Neural cell (in vitro differentiated cells): ENCODE results near the gene DPP9. TPM values are rescaled to one million over a fixed set of nuclear protein-coding genes. Genes with fewer than 3 reads are reported as not detected.

Experiments used
- H2AFZ ChIP-seq: fragments of 200-600, 300-800 bp; sonication (generic), shearing (Covaris generic); 2 replicates; pipeline ENCODE4 v1.6.0; 2014; ENCODE audit warnings: low read depth, mild to moderate bottlenecking, antibody characterized with exemption, low read length, moderate library complexity
- H3F3A ChIP-seq: fragments of 200-600 bp; shearing (Covaris generic); 2 replicates; pipeline ENCODE4 v1.6.1; 2016; ENCODE audit warnings: mild to moderate bottlenecking, moderate library complexity, mixed read lengths, antibody characterized with exemption, low read length; ENCODE audit not compliant: insufficient read depth, poor library complexity, severe bottlenecking
- H3K27ac ChIP-seq: fragments of 200-600, 300-800 bp; sonication (generic), shearing (Covaris generic); 2 replicates; pipeline ENCODE4 v1.5.1; 2014; ENCODE audit warnings: mild to moderate bottlenecking, low read length, moderate library complexity
- H3K27me3 ChIP-seq: fragments of 300-800, 200-600 bp; sonication (generic), shearing (Covaris generic); 2 replicates; pipeline ENCODE4 v1.6.0; 2014; ENCODE audit warnings: mild to moderate bottlenecking, low read depth, low read length, moderate library complexity; ENCODE audit not compliant: insufficient read depth
- H3K36me3 ChIP-seq: fragments of 300-800, 200-600 bp; sonication (generic), shearing (Covaris generic); 2 replicates; pipeline ENCODE4 v1.5.1; 2014; ENCODE audit warnings: mild to moderate bottlenecking, antibody characterized with exemption, low read length, moderate library complexity; ENCODE audit not compliant: insufficient read depth
- H3K4me2 ChIP-seq: fragments of 300-800, 200-600 bp; sonication (generic), shearing (Covaris generic); 2 replicates; pipeline ENCODE4 v1.6.0; 2014; ENCODE audit warnings: mild to moderate bottlenecking, low read length
- H3K4me3 ChIP-seq: fragments of 300-800, 200-600 bp; sonication (generic), shearing (Covaris generic); 2 replicates; pipeline ENCODE4 v1.5.1; 2014; ENCODE audit warnings: mild to moderate bottlenecking, low read length, moderate library complexity
- H3K79me2 ChIP-seq: fragments of 200-600 bp; shearing (Covaris generic); replicated peaks from 2 replicates; pipeline ENCODE4 v1.6.0; 2014; ENCODE audit warnings: mild to moderate bottlenecking, low read length, moderate library complexity; ENCODE audit not compliant: insufficient read depth
- H3K9ac ChIP-seq: fragments of 300-800, 200-600 bp; sonication (generic), shearing (Covaris generic); 2 replicates; pipeline ENCODE4 v1.6.1; 2016; ENCODE audit warnings: mild to moderate bottlenecking, low read length, mixed read lengths
- H3K9me2 ChIP-seq: fragments of 200-600 bp; shearing (Covaris generic); 2 replicates; pipeline ENCODE4 v1.6.1; 2016; ENCODE audit warnings: mild to moderate bottlenecking, low read length, mixed read lengths; ENCODE audit not compliant: insufficient read depth
- H3K9me3 ChIP-seq: fragments of 200-600, 300-800 bp; sonication (generic), shearing (Covaris generic); 2 replicates; pipeline ENCODE4 v1.6.1; 2016; ENCODE audit warnings: mild to moderate bottlenecking, mixed run types, low read length, moderate library complexity, mixed read lengths
- H4K20me1 ChIP-seq: fragments of 200-600 bp; shearing (Covaris generic); 2 replicates; pipeline ENCODE4 v1.6.1; 2016; ENCODE audit warnings: mild to moderate bottlenecking, mixed run types; ENCODE audit not compliant: insufficient read depth
- CTCF ChIP-seq: fragments of 450-650 bp; IDR thresholded peaks from 2 replicates; pipeline ENCODE4 v1.5.1; 2014; ENCODE audit warnings: antibody characterized with exemption, mild to moderate bottlenecking, moderate library complexity; ENCODE audit not compliant: poor library complexity, severe bottlenecking
- EP300 ChIP-seq: fragments of 450-650 bp; conservative IDR thresholded peaks from 2 replicates; pipeline ENCODE4 v1.6.1; 2014; ENCODE audit warnings: antibody characterized with exemption, mild to moderate bottlenecking, moderate library complexity; ENCODE audit not compliant: poor library complexity, severe bottlenecking
- EZH2 ChIP-seq: fragments of 200-600, 300-800 bp; shearing (Covaris generic), sonication (generic); IDR thresholded peaks from 2 replicates; pipeline ENCODE4 v1.6.1; 2014; ENCODE audit warnings: antibody characterized with exemption, low read length, borderline replicate concordance, mild to moderate bottlenecking; ENCODE audit not compliant: insufficient read depth, poor library complexity, severe bottlenecking
- MXI1 ChIP-seq: fragments of 450-650 bp; conservative IDR thresholded peaks from 2 replicates; pipeline ENCODE4 v1.6.1; 2014; ENCODE audit warnings: antibody characterized with exemption, mild to moderate bottlenecking; ENCODE audit not compliant: poor library complexity, severe bottlenecking
- POLR2AphosphoS5 ChIP-seq: IDR thresholded peaks from 2 replicates; pipeline ENCODE4 v1.6.1; 2012
- RAD21 ChIP-seq: fragments of 450-650 bp; conservative IDR thresholded peaks from 2 replicates; pipeline ENCODE4 v1.6.1; 2014; ENCODE audit warnings: antibody characterized with exemption, mild to moderate bottlenecking, moderate library complexity
- REST ChIP-seq: IDR thresholded peaks from 2 replicates; pipeline ENCODE4 v1.6.1; 2012; ENCODE audit warnings: borderline replicate concordance
- SMC3 ChIP-seq: fragments of 450-650 bp; conservative IDR thresholded peaks from 2 replicates; pipeline ENCODE4 v1.6.1; 2014; ENCODE audit warnings: antibody characterized with exemption, mild to moderate bottlenecking, moderate library complexity; ENCODE audit not compliant: poor library complexity
- TAF1 ChIP-seq: IDR thresholded peaks from 2 replicates; pipeline ENCODE4 v1.6.1; 2012; ENCODE audit warnings: low read depth
- polyA minus RNA-seq: library from RNA; depleted of rRNA, polyadenylated mRNA; stranded (reverse); fragments of >200 nt; gene quantifications from 2 replicates; pipeline ENCODE4 v1.2.3, GENCODE V29; 2014
- polyA plus RNA-seq: library from polyadenylated mRNA; depleted of rRNA; stranded (reverse); fragments of >200 nt; gene quantifications from 2 replicates; pipeline ENCODE4 v1.2.3, GENCODE V29; 2014

The DPP9 gene
- 11.7 and 34.9 TPM in 2 replicates for polyA plus RNA-seq
- 14.9 and 16.8 TPM in 2 replicates for polyA minus RNA-seq

GRCh38 chr19:4723595-4724514 lies at the start of gene DPP9:
DPP9 (minus strand) TSS chr19:4723842; CDS start chr19:4719906, 3,936 bp downstream.
- peak within 1 kb of the TSS; percentile 73 for H3K27ac ChIP-seq
- H3K9me2 ChIP-seq: no peaks in the 10 kb centered on the region
- peak within 1 kb of the TSS; percentile 98 for H3K4me2 ChIP-seq
- no peaks in the 10 kb centered on the region for H3K9me3 ChIP-seq
- no peak for TF ChIP-seq REST
- TF ChIP-seq EZH2: no peak
- TF ChIP-seq RAD21: peak; percentile 62
- TF ChIP-seq POLR2AphosphoS5: peak; percentile 75
- peak; percentile 81 for TF ChIP-seq EP300
- peak; percentile 73 for TF ChIP-seq CTCF
- TF ChIP-seq SMC3: peak; percentile 65
- TF ChIP-seq TAF1: peak; percentile 27
- peak; percentile 89 for TF ChIP-seq MXI1
- peaks cover 17% of the 10 kb centered on the region for H3K79me2 ChIP-seq
- H4K20me1 ChIP-seq: no peaks in the 10 kb centered on the region
- H2AFZ ChIP-seq: peak within 1 kb of the TSS; percentile 46
- peak within 1 kb of the TSS; percentile 86 for H3K9ac ChIP-seq
- H3K27me3 ChIP-seq: no peaks in the 10 kb centered on the region
- no peaks in the 10 kb centered on the region for H3F3A ChIP-seq
- no peaks in the 10 kb centered on the region for H3K36me3 ChIP-seq
- H3K4me3 ChIP-seq: peak within 1 kb of the TSS; percentile 92

GRCh38 chr19:4773047-4773640 lies 49.5 kb upstream of the DPP9 start:
- H3K36me3 ChIP-seq: no peaks in the 10 kb centered on the region
- no peak overlapping the region for H2AFZ ChIP-seq
- no peaks in the 10 kb centered on the region for H3K9me3 ChIP-seq
- no peak overlapping the region for H3K9ac ChIP-seq
- no peaks in the 10 kb centered on the region for H3K9me2 ChIP-seq
- H3K4me2 ChIP-seq: no peak overlapping the region
- H3K27ac ChIP-seq: no peak overlapping the region
- peaks cover 9% of the 10 kb centered on the region for H4K20me1 ChIP-seq
- H3K4me3 ChIP-seq: no peak overlapping the region
- H3K27me3 ChIP-seq: no peaks in the 10 kb centered on the region
- H3F3A ChIP-seq: no peaks in the 10 kb centered on the region
- H3K79me2 ChIP-seq: peaks cover 17% of the 10 kb centered on the region
- TF ChIP-seq SMC3 (no peak), RAD21 (no peak), CTCF (no peak), POLR2AphosphoS5 (no peak), EZH2 (no peak), REST (no peak)
